HepG2 (cell line): Measurements from ENCODE around the gene GGT1. TPM values are rescaled to one million over a fixed set of nuclear protein-coding genes. Genes with fewer than 3 reads are reported as not detected.

Experiments used
- CBX2 ChIP-seq, 2 experiments: fragments of 200-600 bp in 1 of 2; sonication (generic); formaldehyde crosslinking in 1 of 2; IDR thresholded peaks; 2 replicates each; pipeline versions ENCODE4 v1.7.0 to v1.8.1; 2018 to 2022; ENCODE audit warnings: low read depth in 2 of 2, low read length in 1 of 2, mild to moderate bottlenecking in 1 of 2, missing genetic modification reagents in 1 of 2
- CREB3 ChIP-seq: sonication (generic); formaldehyde crosslinking; IDR thresholded peaks from 2 replicates; pipeline ENCODE4 v1.5.0; 2020; ENCODE audit warnings: missing genetic modification reagents
- HIVEP1 ChIP-seq: sonication (generic); formaldehyde crosslinking; IDR thresholded peaks from 2 replicates; pipeline ENCODE4 v1.4.0; 2020; ENCODE audit warnings: mild to moderate bottlenecking, missing genetic modification reagents
- HOXA5 ChIP-seq: sonication (generic); formaldehyde crosslinking; IDR thresholded peaks from 2 replicates; pipeline ENCODE4 v1.4.0; 2020; ENCODE audit warnings: missing genetic modification reagents
- IKZF5 ChIP-seq: IDR thresholded peaks from 2 replicates; pipeline ENCODE4 v1.6.1; 2018; ENCODE audit warnings: missing genetic modification reagents, mild to moderate bottlenecking, missing compliant biosample characterization
- MIXL1 ChIP-seq: IDR thresholded peaks from 2 replicates; pipeline ENCODE4 v1.6.1; 2016
- MLXIP ChIP-seq: sonication (generic); formaldehyde crosslinking; IDR thresholded peaks from 2 replicates; pipeline ENCODE4 v1.9.0; 2021; ENCODE audit warnings: missing genetic modification reagents, borderline replicate concordance
- PBX2 ChIP-seq: IDR thresholded peaks from 2 replicates; pipeline ENCODE4 v1.6.1; 2016; ENCODE audit warnings: control low read depth
- ZBTB40 ChIP-seq, 2 experiments: fragments of 450-650 bp in 1 of 2; sonication (generic) in 1 of 2; formaldehyde crosslinking in 1 of 2; IDR thresholded peaks; 2 replicates each; pipeline versions ENCODE4 v1.6.1 to v1.8.0; 2016 to 2022; ENCODE audit warnings: antibody characterized with exemption in 1 of 2, mild to moderate bottlenecking in 1 of 2, missing genetic modification reagents in 1 of 2
- ZNF747 ChIP-seq: sonication (generic); formaldehyde crosslinking; IDR thresholded peaks from 2 replicates; pipeline ENCODE4 v1.8.1; 2023; ENCODE audit warnings: missing genetic modification reagents, mild to moderate bottlenecking, borderline replicate concordance
- ZNF780A ChIP-seq: sonication (generic); formaldehyde crosslinking; IDR thresholded peaks from 2 replicates; pipeline ENCODE4 v1.8.0; 2022; ENCODE audit warnings: mild to moderate bottlenecking, missing genetic modification reagents, moderate library complexity
- ZNF879 ChIP-seq: sonication (generic); formaldehyde crosslinking; IDR thresholded peaks from 2 replicates; pipeline ENCODE4 v1.8.1; 2023; ENCODE audit warnings: missing genetic modification reagents
- polyA plus RNA-seq, 8 experiments: library from polyadenylated mRNA; depleted of rRNA in 3 of 8; stranded (reverse) in 7 of 8; unstranded in 1 of 8; fragments of >200 nt; fragmentation: Illumina TruSeq in 4 of 8; extraction: Trizol in 4 of 8; gene quantifications; 2 replicates each; pipeline versions ENCODE4 v1.2.1 to v1.2.3, GENCODE V29; 2011 to 2016; ENCODE audit warnings: low read depth in 4 of 8, missing spikeins in 1 of 8, mixed read lengths in 1 of 8; ENCODE audit not compliant: insufficient read depth in 1 of 8
- total RNA-seq, 5 experiments: library from RNA; depleted of rRNA; stranded (reverse); fragments of >200 nt; fragmentation: Illumina TruSeq; extraction: Trizol; gene quantifications; 2 replicates each; pipeline ENCODE4 v1.2.3, GENCODE V29; 2016; ENCODE audit warnings: low read depth in 1 of 5

Gene GGT1
- total and polyA plus RNA-seq, 2 of the 13 experiments (the other 11 are each of a cell fraction or from before 2014, with no cell fraction given): 29.9 to 103 TPM

GRCh38 chr22:24578355-24579257, 24.4 kb upstream of the GGT1 start (continued):
- no peak for TF ChIP-seq ZNF780A
- TF ChIP-seq PBX2: 0 out of 2 replicates have a peak, but pooled peaks have one; percentile 9
- no peak for TF ChIP-seq HIVEP1 (CRISPR knock-in tag)
- no peak for TF ChIP-seq CBX2 (IDR thresholded peaks at IDR 0.05; ENCODE audit: low read depth, low read length)
- TF ChIP-seq CBX2 (CRISPR knock-in tag; IDR thresholded peaks at IDR 0.05; ENCODE audit: low read depth): no peak
- TF ChIP-seq ZNF747 (CRISPR knock-in tag): no peak
- no peak for TF ChIP-seq ZBTB40 (IDR thresholded peaks at IDR 0.05)
- TF ChIP-seq ZBTB40 (CRISPR knock-in tag; IDR thresholded peaks at IDR 0.05): no peak
- TF ChIP-seq MIXL1 (CRISPR knock-in tag): peak; percentile 94
- TF ChIP-seq MLXIP (CRISPR knock-in tag): no peak
- peak; percentile 73; the same call in 1 of the 2 replicates for TF ChIP-seq IKZF5 (CRISPR knock-in tag)
- no peak for TF ChIP-seq CREB3 (CRISPR knock-in tag)
- no peak for TF ChIP-seq ZNF879 (CRISPR knock-in tag)
- TF ChIP-seq HOXA5 (CRISPR knock-in tag): no peak
